Stimulated activated CD4-positive, alpha-beta T cell treated with anti-CD3 and anti-CD28 coated beads, Interleukin-12 subunit alpha, Interleukin-12 subunit beta, amount 100 ng/mL, for 4 hours (primary cell): ENCODE measurements around the gene NRDE2.
"Not testable (repeated sequence)": the region's sequence is repeated elsewhere in the genome, so short reads cannot be mapped to it uniquely, and the experiment has no call there.

Experiments used
- DNase-seq: peaks from one replicate; pipeline ENCODE4 v3.0.0-alpha.2; 2020

Gene NRDE2

GRCh38 chr14:90268420-90268819, 63.3 kb downstream of the NRDE2 start:
- DNase-seq, result no peak

GRCh38 chr14:90266441-90267154, 65.1 kb downstream of the NRDE2 start:
- DNase-seq, result no peak

GRCh38 chr14:90263748-90264449, 67.8 kb downstream of the NRDE2 start:
- no peak for DNase-seq

GRCh38 chr14:90256354-90257131, 75.2 kb downstream of the NRDE2 start, which contains the start of gene PSMC1:
TSS of gene PSMC1 (plus strand) at chr14:90256553. CDS start at chr14:90256598, 45 bp downstream.
- DNase-seq, result peak; percentile 81

- DNase-seq, result no peak
Observed at GRCh38 chr14:90255871-90256270, 75.9 kb downstream of the NRDE2 start.

- no peak for DNase-seq
Observed at GRCh38 chr14:90253826-90254225, 77.9 kb downstream of the NRDE2 start.

GRCh38 chr14:90248594-90248993, 83.1 kb downstream of the NRDE2 start:
- DNase-seq, result no peak

- not testable (repeated sequence) for DNase-seq
Observed at GRCh38 chr14:90247441-90247840, 84.3 kb downstream of the NRDE2 start.

GRCh38 chr14:90246936-90247335, 84.8 kb downstream of the NRDE2 start:
- no peak for DNase-seq

- no peak for DNase-seq
Observed at GRCh38 chr14:90242444-90242843, 89.3 kb downstream of the NRDE2 start.

- DNase-seq, result no peak
Observed at GRCh38 chr14:90239139-90239538, 92.6 kb downstream of the NRDE2 start.

GRCh38 chr14:90235179-90235976, 96.4 kb downstream of the NRDE2 start:
- peak; percentile 65 for DNase-seq

- DNase-seq, result not testable (repeated sequence)
Observed at GRCh38 chr14:90229942-90230341, 101.8 kb downstream of the NRDE2 start.

GRCh38 chr14:90228478-90228877, 103.3 kb downstream of the NRDE2 start:
- no peak for DNase-seq
